K562 (cell line): ENCODE results near the gene CD72.

ENCODE experiments used
- ATF2 ChIP-seq: sonication (generic); formaldehyde crosslinking; IDR thresholded peaks from 2 replicates; pipeline ENCODE4 v1.8.1; 2022; ENCODE audit warnings: missing genetic modification reagents
- CHD7 ChIP-seq: fragments of 200-600 bp; sonication (generic); IDR thresholded peaks from one replicate; pipeline ENCODE4 v1.6.1; 2012; ENCODE audit warnings: mild to moderate bottlenecking, low read depth, low read length, inconsistent platforms
- CUX1 ChIP-seq: fragments of 200-800 bp; sonication (Bioruptor generic); IDR thresholded peaks from 2 replicates; pipeline ENCODE4 v1.6.1; 2016; ENCODE audit warnings: missing genetic modification characterization, missing compliant biosample characterization
- MYC ChIP-seq, 2 experiments: fragments of 250-450 bp in 1 of 2; sonication (Bioruptor Pico) in 1 of 2; IDR thresholded peaks; 2 replicates each; pipeline versions ENCODE4 v1.5.1 to v1.6.1; 2012 to 2021; ENCODE audit warnings: low read depth in 2 of 2, borderline replicate concordance in 1 of 2, improper control_type of control experiment in 1 of 2, low read length in 1 of 2, mild to moderate bottlenecking in 1 of 2, moderate library complexity in 1 of 2
- RAD51 ChIP-seq: fragments of 450-650 bp; IDR thresholded peaks from 2 replicates; pipeline ENCODE4 v1.7.1; 2016; ENCODE audit warnings: low read depth, mild to moderate bottlenecking, borderline replicate concordance
- TCFL5 ChIP-seq: fragments of 250-450 bp; sonication (Bioruptor Pico); conservative IDR thresholded peaks from 2 replicates; pipeline ENCODE4 v1.6.1; 2021; ENCODE audit warnings: mild to moderate bottlenecking, moderate library complexity, matching md5 sums
- ZNF239 ChIP-seq: fragments of 250-450 bp; sonication (Bioruptor Pico); IDR thresholded peaks from 2 replicates; pipeline ENCODE4 v1.4.0; 2020; ENCODE audit warnings: mild to moderate bottlenecking

GRCh38 chr9:35606726-35607125 lies 11.5 kb downstream of the CD72 start:
- TF ChIP-seq CUX1 (CRISPR knock-in tag) (no peak), RAD51 (no peak), CHD7 (no peak), MYC (IDR thresholded peaks at IDR 0.05; ENCODE audit: low read depth, low read length) (no peak), MYC (CRISPR knock-in tag; IDR thresholded peaks at IDR 0.05; ENCODE audit: borderline replicate concordance, low read depth) (no peak), ZNF239 (CRISPR knock-in tag) (no peak), ATF2 (CRISPR knock-in tag) (no peak), TCFL5 (CRISPR knock-in tag) (no peak)
